K562 (cell line): ENCODE results near the gene HIVEP2. TPM values are rescaled to one million over a fixed set of nuclear protein-coding genes. Genes with fewer than 3 reads are reported as not detected.
A peak's percentile ranks its signal among the peaks of the same experiment; 100 is the strongest.

ENCODE experiments used
- ATAC-seq: fragments of 200-7000 bp; cut with Tn5 transposase; 3 replicates; pipeline ENCODE4 v1.9.1; 2020; ENCODE audit warnings: moderate library complexity
- BruUV-seq: library from RNA; stranded (reverse); fragments of 400-500 nt; replicated peaks from 2 replicates; lab custom pipeline; 2021; lab: Mats Ljungman, UMichigan
- CTCF ChIA-PET: fragments of 300-600 bp; formaldehyde crosslinking; extraction: SDS; loops from one replicate; lab custom pipeline; 2021; ENCODE audit warnings: low intra/inter-chr PET ratio; lab: Yijun Ruan, JAX
- POLR2A ChIA-PET: fragments of 300-600, 350-650 bp; sonication (Branson Sonifier 250); formaldehyde crosslinking; extraction: SDS; loops from one replicate; lab custom pipeline; 2021; ENCODE audit warnings: antibody characterized with exemption, inconsistent platforms; lab: Yijun Ruan, JAX
- DNase-seq, 4 experiments: peaks; one replicate each; pipeline versions ENCODE4 v3.0.0 to v3.0.0-alpha.2; 2011 to 2018; ENCODE audit warnings: low spot score in 3 of 4, mixed read lengths in 3 of 4; ENCODE audit errors: extremely low read depth in 1 of 4
- FAIRE-seq: peaks from 2 replicates; lab custom pipeline; 2011; peaks lifted over from hg19 to GRCh38; lab: Jason Lieb, UNC
- H2AFZ ChIP-seq: 2 replicates; pipeline ENCODE4 v1.6.0; 2011; ENCODE audit warnings: low read depth, low read length, control low read depth, inconsistent platforms
- H3K27ac ChIP-seq: fragments of 200-600 bp; 3 replicates; pipeline ENCODE4 v1.8.0; 2011; ENCODE audit warnings: low read depth, mild to moderate bottlenecking, control low read depth, inconsistent platforms, low read length, moderate library complexity, mixed read lengths; ENCODE audit errors: extremely low read depth
- H3K27me3 ChIP-seq, 2 experiments: fragments of 300-600 bp in 1 of 2; 2 replicates in 1 of 2; 3 replicates in 1 of 2; pipeline versions ENCODE4 v1.6.0 to v1.8.0; 2011; ENCODE audit warnings: inconsistent platforms in 2 of 2, low read length in 2 of 2, mild to moderate bottlenecking in 1 of 2, mixed read lengths in 1 of 2, moderate library complexity in 1 of 2; ENCODE audit not compliant: control insufficient read depth in 2 of 2, insufficient read depth in 2 of 2
- H3K36me3 ChIP-seq: fragments of 300-600 bp; 3 replicates; pipeline ENCODE4 v1.8.0; 2011; ENCODE audit warnings: mild to moderate bottlenecking, low read length, inconsistent platforms; ENCODE audit not compliant: control insufficient read depth, insufficient read depth
- H3K4me1 ChIP-seq, 2 experiments: fragments of 200-600 bp in 1 of 2; replicated peaks in 1 of 2; 2 replicates in 1 of 2; 3 replicates in 1 of 2; pipeline versions ENCODE4 v1.5.1 to v1.8.0; 2011; ENCODE audit warnings: inconsistent platforms in 2 of 2, low read length in 2 of 2, mild to moderate bottlenecking in 1 of 2, mixed read lengths in 1 of 2, moderate library complexity in 1 of 2; ENCODE audit not compliant: control insufficient read depth in 2 of 2, insufficient read depth in 2 of 2
- H3K4me2 ChIP-seq: 2 replicates; pipeline ENCODE4 v1.6.1; 2011; ENCODE audit warnings: low read length, control low read depth, inconsistent platforms, mixed read lengths; ENCODE audit not compliant: insufficient read depth
- H3K4me3 ChIP-seq: fragments of 200-600 bp; sonication (generic), shearing (Covaris generic); 2 replicates; pipeline ENCODE4 v1.5.1; 2016; ENCODE audit warnings: control low read depth, inconsistent platforms
- H3K79me2 ChIP-seq: fragments of 200-600 bp; 3 replicates; pipeline ENCODE4 v1.8.0; 2011; ENCODE audit warnings: low read length, inconsistent platforms; ENCODE audit not compliant: control insufficient read depth, insufficient read depth
- H3K9ac ChIP-seq, 2 experiments: 2 replicates each; pipeline versions ENCODE4 v1.6.0 to v1.6.1; 2011; ENCODE audit warnings: low read depth in 2 of 2, low read length in 2 of 2, control low read depth in 1 of 2, inconsistent platforms in 1 of 2, mild to moderate bottlenecking in 1 of 2, mixed read lengths in 1 of 2; ENCODE audit not compliant: insufficient read depth in 1 of 2
- H3K9me1 ChIP-seq: one replicate; pipeline ENCODE4 v1.6.0; 2011; ENCODE audit warnings: inconsistent platforms, mild to moderate bottlenecking, low read length, moderate library complexity; ENCODE audit not compliant: control insufficient read depth, insufficient read depth
- H3K9me3 ChIP-seq: replicated peaks from 2 replicates; pipeline ENCODE4 v1.5.1; 2011; ENCODE audit warnings: low read depth, low read length, inconsistent platforms; ENCODE audit not compliant: control insufficient read depth, insufficient read depth
- H4K20me1 ChIP-seq: replicated peaks from 2 replicates; pipeline ENCODE4 v1.6.1; 2011; ENCODE audit warnings: low read length, inconsistent platforms, mixed read lengths; ENCODE audit not compliant: control insufficient read depth, insufficient read depth
- GABPA ChIP-seq: fragments of 200-800 bp; sonication (Bioruptor generic); conservative IDR thresholded peaks from 2 replicates; pipeline ENCODE4 v1.6.1; 2016; ENCODE audit warnings: low read depth, missing genetic modification characterization, missing compliant biosample characterization
- NR2C2 ChIP-seq, 2 experiments: fragments of 200-800 bp in 1 of 2; sonication (Bioruptor generic) in 1 of 2; sonication (generic) in 1 of 2; formaldehyde crosslinking in 1 of 2; IDR thresholded peaks; 2 replicates each; pipeline versions ENCODE4 v1.6.1 to v1.8.0; 2016 to 2022; ENCODE audit warnings: mild to moderate bottlenecking in 1 of 2, missing compliant biosample characterization in 1 of 2, missing genetic modification characterization in 1 of 2, missing genetic modification reagents in 1 of 2
- TRIM25 ChIP-seq: fragments of 450-650 bp; IDR thresholded peaks from 2 replicates; pipeline ENCODE4 v1.7.0; 2016; ENCODE audit warnings: borderline replicate concordance
- WGBS: fragments of 100-300 bp; shearing (Covaris generic); methylation state at CpG from one replicate; pipeline ENCODE4 v1.1.6; 2016; ENCODE audit warnings: low coverage, mixed read lengths; ENCODE audit not compliant: insufficient coverage; ENCODE audit errors: missing lambda C conversion rate; 5-methylcytosine and 5-hydroxymethylcytosine counted together
- in situ Hi-C: fragments of 300-500 bp; cut with MboI; formaldehyde crosslinking; loops from 4 replicates; pipeline ENCODE4 v1.15.0; 2018; ENCODE audit warnings: inconsistent platforms, mixed read lengths
- intact Hi-C: fragments of 100-400 bp; cut with micrococcal nuclease; formaldehyde crosslinking; loops from 2 replicates; pipeline ENCODE4 v1.14.2; 2022
- polyA plus RNA-seq, 8 experiments: library from polyadenylated mRNA; depleted of rRNA in 4 of 8; stranded (reverse) in 5 of 8; unstranded in 3 of 8; fragments of >200 nt; fragmentation: Nextera tagmentation in 2 of 8; fragmentation: Illumina TruSeq in 1 of 8; extraction: Ambion mirVana in 2 of 8; extraction: Trizol in 1 of 8; gene quantifications; 2 replicates each; pipeline versions ENCODE4 v1.2.1 to v1.2.3, GENCODE V29; 2011 to 2014; ENCODE audit warnings: inconsistent platforms in 1 of 8, missing spikeins in 1 of 8
- total RNA-seq, 7 experiments: library from RNA; depleted of rRNA in 6 of 7; stranded (reverse); fragments of >200 nt in 6 of 7; fragmentation: Illumina TruSeq in 2 of 7; extraction: Trizol in 2 of 7; gene quantifications; 2 replicates each; pipeline versions ENCODE4 v1.2.1 to v1.2.3, GENCODE V29; 2011 to 2021; ENCODE audit warnings: low replicate concordance in 1 of 7

HIVEP2 gene
- total and polyA plus RNA-seq, 9 of the 15 experiments (the other 6 are each of a cell fraction or from before 2014, with no cell fraction given) = under 0.01 to 1.2 (median 0.31) TPM

- ATAC-seq = no peak
- CTCF ChIA-PET = no interaction called here
- TF ChIP-seq NR2C2 (CRISPR knock-in tag; IDR thresholded peaks at IDR 0.05) (no peak), NR2C2 (tag; IDR thresholded peaks at IDR 0.05) (peak; percentile 82), TRIM25 (no peak), GABPA (tag) (peak; percentile 54)
These were observed 72.6 kb downstream of the HIVEP2 start for GRCh38 chr6:142872376-142872775.

More at GRCh38 chr6:142872376-142872775, 72.6 kb downstream of the HIVEP2 start:
- Histone ChIP-seq H3K79me2 (no peaks in the 10 kb centered on the region), H3K27me3 (no peaks in the 10 kb centered on the region; a peak in 1 of 5 replicates), H3K9ac (no peak overlapping the region), H2AFZ (no peak overlapping the region), H3K4me3 (no peak overlapping the region), H3K9me3 (no peaks in the 10 kb centered on the region), H3K27ac (no peak overlapping the region), H3K9me1 (no peaks in the 10 kb centered on the region), H3K4me1 (peaks cover 0 to 9% of the 10 kb centered on the region in 2 experiments; a peak in 1 of 5 replicates), H3K4me2 (no peak overlapping the region), H4K20me1 (no peaks in the 10 kb centered on the region), H3K36me3 (no peaks in the 10 kb centered on the region)
- 2% methylated on average over 3 of the region's 3 CpGs for WGBS
- no peak for FAIRE-seq
- intact Hi-C loops = no loop called here
- POLR2A ChIA-PET = no interaction called here
- no TSS peak for BruUV-seq
- in situ Hi-C loops = no loop called here
- no peak for DNase-seq
